ENCODE results near the gene MPG.
"Not testable (repeated sequence)": the region's sequence is repeated elsewhere in the genome, so short reads cannot be mapped to it uniquely, and the experiment has no call there.

The MPG gene, protein sequence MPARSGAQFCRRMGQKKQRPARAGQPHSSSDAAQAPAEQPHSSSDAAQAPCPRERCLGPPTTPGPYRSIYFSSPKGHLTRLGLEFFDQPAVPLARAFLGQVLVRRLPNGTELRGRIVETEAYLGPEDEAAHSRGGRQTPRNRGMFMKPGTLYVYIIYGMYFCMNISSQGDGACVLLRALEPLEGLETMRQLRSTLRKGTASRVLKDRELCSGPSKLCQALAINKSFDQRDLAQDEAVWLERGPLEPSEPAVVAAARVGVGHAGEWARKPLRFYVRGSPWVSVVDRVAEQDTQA

DNA sequence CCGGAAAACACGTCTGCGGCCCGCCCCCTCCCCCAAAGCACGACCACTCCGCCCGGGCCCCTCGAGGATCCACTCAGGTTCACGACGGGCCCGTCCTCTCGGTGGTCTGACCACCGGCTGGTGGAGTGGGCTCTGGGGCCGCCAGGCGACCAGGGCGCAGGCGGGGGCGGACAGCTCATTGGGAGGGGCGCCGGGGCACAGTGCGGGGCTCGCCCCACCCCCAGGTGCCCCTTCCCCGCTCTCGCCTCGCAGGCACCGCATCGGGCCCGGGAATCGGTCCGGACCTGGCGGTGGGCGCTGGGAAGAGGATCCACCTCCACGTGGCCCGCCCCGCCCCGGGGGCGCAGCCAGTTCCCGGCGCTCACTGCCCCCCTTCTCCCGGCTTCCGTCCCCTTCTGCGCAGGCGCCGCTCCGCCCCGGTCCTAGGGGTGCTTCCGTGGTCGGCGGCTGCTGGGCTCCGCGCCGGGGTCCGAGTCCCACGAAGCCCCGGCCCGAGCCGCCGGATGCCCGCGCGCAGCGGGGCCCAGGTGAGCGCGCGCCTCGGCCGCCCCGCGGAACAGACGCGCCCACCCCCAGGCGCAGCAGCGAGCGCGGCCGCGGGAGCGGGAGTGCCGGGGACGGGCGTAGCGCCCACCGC, at the start of gene MPG:
Gene MPG (plus strand): TSS at position 419 of the 637 bp plus-strand sequence. CDS start 85 bp downstream, at position 504.
- DNase-seq (ENCODE audit: low read depth, low spot score), result no peak

DNA sequence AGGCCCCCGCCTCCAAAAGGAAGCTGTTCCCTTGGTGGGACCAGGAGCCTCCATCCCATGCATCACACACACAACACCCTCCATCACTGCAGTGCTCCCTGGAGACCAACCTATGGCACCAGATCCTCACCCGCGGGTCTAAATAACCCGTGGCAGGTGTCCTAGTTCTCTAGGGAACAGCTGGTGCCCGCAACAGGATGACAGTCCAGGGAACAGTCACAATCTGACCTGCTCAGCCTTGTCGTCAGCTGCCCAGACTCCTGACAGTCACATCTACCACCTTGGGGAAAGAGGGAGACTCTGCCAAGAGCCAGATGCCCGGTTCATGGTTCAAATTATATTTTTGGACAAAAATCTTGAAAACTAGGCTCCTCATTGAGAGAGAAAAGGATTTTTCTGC, 47.4 kb upstream of the MPG start:
- not testable (repeated sequence) for DNase-seq (ENCODE audit: low read depth, low spot score); H3K27ac ChIP-seq

More for the DNA sequence above, at the start of gene MPG:
- peak within 1 kb of the TSS; percentile 71 for H3K27ac ChIP-seq

GRCh38 chr16:33154-33876, 44.7 kb upstream of the MPG start:
- not testable (repeated sequence) for H3K27ac ChIP-seq; DNase-seq (ENCODE audit: low read depth, low spot score)

DNA sequence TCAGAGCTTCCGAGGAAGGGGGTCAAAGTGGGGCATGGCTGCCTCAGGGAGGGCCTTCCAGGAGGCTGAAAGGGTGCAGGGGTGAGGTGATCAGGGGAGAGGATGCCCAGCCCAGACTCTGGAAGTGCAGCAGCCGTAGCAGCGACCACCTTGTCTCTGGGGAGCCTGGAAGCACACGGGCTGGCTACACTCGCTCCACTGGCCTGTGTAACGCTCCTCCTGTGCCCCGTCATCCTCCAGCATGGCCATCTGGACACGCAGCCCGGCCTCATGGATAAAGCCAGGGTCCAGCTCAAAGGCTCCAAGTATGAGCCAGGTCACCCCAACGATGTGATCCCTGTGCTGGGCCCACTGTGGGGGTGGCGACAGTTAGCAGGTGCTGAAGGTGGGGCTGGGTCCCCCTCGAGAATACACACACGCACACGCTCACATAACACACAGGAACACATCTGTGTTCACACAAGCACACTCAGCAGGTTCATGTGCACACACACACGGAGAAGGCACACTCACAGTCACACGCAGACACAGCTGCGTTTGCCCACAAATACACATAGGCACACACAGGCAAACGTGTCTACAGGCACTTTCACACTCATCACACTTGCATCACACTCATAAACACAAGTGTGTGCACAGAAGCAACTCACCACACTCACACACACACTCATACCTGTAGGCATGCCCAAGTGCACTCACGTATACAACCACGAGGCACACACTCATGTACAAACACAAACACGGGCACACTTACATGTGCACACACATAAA, 44.0 kb upstream of the MPG start:
- DNase-seq (ENCODE audit: low read depth, low spot score), result no peak
- H3K27ac ChIP-seq, result no peak overlapping the region

- no peak overlapping the region for H3K27ac ChIP-seq
- no peak for DNase-seq (ENCODE audit: low read depth, low spot score)
Measured at GRCh38 chr16:34648-34987, 43.4 kb upstream of the MPG start.

DNA sequence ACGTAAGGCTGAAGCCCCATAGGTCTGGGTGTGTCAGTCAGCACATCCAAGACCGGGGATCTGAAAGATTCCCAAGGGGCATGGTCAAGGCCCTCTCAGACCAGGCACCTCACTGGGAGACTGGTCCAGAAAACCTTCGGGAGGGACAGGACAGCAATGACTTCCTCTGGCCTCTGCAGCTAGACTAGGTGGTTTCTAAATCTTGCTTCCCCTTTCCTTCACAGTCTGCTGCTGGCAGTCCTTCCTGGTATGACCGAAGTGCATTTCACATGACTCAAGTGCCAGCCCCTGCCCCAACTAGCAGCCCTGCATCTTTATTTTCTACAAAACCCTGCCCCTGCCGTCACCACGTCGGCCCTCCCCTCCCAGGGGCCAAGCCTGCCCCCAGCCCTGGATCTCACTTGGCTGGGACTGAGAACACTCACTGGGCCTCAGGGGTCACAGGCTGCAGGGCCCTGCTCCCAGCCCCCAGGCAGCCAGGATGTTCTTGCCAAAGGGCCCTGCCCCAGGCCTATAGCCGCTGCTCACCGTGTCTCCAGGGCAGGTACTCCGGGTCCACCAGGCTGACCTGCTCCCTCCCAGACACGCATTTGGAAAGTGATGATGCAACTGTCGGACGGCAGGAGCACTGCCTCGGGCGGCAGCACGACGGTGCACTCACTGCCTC, 42.9 kb upstream of the MPG start:
- no peak overlapping the region for H3K27ac ChIP-seq
- DNase-seq (ENCODE audit: low read depth, low spot score), result no peak

- H3K27ac ChIP-seq, result no peak overlapping the region
- no peak for DNase-seq (ENCODE audit: low read depth, low spot score)
Measured at GRCh38 chr16:35678-36305, 42.2 kb upstream of the MPG start.

- no peak overlapping the region for H3K27ac ChIP-seq
- DNase-seq (ENCODE audit: low read depth, low spot score), result no peak
Measured at GRCh38 chr16:36336-36984, 41.6 kb upstream of the MPG start.

DNA sequence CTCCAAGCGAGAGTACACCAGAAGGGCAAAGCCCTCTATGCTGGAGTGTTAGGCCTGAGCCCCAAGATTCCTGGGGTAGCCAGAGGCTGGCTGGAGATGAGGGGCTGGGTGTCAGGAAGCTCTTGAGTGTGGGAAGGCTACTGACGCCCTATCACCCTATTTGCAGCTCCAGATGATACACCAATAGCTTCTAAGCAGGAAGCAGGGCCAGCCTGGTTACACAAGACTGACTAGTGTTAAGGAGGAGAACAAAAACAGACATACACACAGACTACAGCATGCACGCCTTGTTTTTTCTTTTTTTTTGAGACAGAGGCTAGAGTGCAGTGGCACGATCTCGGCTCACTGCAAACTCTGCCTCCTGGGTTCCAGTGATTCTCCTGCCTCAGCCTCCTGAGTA, 40.5 kb upstream of the MPG start:
- DNase-seq (ENCODE audit: low read depth, low spot score), result no peak
- no peak overlapping the region for H3K27ac ChIP-seq

GRCh38 chr16:38206-38605, 39.8 kb upstream of the MPG start:
- DNase-seq (ENCODE audit: low read depth, low spot score); H3K27ac ChIP-seq: not testable (repeated sequence)

GRCh38 chr16:38941-39892, 38.8 kb upstream of the MPG start:
- peak overlapping the region; percentile 57 for H3K27ac ChIP-seq
- peak; percentile 59 for DNase-seq (ENCODE audit: low read depth, low spot score)

- DNase-seq (ENCODE audit: low read depth, low spot score), result no peak
- no peak overlapping the region for H3K27ac ChIP-seq
Measured at GRCh38 chr16:41439-42068, 36.5 kb upstream of the MPG start.

- no peak for DNase-seq (ENCODE audit: low read depth, low spot score)
Measured at GRCh38 chr16:42069-42457, 36.0 kb upstream of the MPG start.

DNA sequence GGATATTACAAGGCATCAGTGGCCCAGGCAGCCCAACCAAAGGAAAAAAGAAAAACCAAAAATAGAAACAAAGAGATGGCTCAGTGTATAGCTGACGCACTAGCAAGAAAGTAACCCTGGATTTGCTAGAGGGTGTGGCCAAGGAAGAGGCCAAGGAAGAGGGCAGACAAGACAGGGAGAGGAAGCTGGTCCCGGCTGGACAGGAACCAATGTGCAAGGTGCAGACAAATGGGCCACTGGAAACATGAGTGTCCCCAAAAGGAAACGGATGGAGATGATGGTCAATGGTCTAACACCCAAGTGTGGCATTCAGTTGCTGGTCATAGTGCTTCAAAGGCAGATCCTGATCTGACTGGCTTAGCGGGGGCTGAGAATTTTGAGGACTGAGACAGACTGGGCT, 35.3 kb upstream of the MPG start:
- DNase-seq (ENCODE audit: low read depth, low spot score), result no peak

More at GRCh38 chr16:42069-42457, 36.0 kb upstream of the MPG start:
- H3K27ac ChIP-seq, result no peak overlapping the region

GRCh38 chr16:43294-43693, 34.7 kb upstream of the MPG start:
- no peak overlapping the region for H3K27ac ChIP-seq
- DNase-seq (ENCODE audit: low read depth, low spot score), result no peak

More for the DNA sequence above, 35.3 kb upstream of the MPG start:
- no peak overlapping the region for H3K27ac ChIP-seq

DNA sequence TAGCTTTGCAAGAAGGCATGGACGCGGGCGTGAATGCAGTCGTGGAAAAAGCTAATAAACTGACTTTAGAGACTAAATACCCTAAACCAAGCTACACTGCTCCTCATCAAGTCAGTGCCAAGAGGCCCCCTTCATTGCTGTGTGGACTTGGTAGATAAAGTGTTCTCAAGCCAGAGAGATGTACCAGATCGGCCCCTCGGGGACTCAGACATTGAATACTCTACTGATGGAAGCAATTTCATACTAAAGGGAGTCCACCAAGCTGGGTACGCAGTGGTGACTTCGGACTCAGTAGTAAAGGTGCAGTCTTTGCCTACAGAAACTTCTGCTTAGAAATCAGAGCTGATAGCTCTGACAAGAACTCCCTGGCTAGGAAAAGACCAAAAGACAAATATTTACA, 33.4 kb upstream of the MPG start:
- H3K27ac ChIP-seq, result no peak overlapping the region
- DNase-seq (ENCODE audit: low read depth, low spot score), result no peak

DNA sequence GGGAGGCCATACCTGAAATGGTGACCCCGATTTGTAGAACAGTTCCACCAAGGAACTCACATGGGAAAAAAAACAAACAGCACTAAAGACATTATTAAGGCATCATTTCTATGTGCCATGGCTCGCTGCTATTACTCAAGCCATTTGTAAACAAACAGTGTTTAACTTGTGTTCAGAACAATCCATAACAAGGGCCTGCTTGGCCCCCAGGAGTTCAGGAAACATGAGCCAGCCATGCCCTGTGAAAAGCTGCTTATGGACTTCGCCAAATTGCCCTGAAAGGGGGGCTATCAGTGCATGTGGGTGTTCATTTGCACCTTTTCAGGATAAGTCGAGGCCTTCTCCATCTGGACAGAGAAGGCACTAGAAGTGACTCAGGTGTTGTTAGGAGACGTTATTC, 32.6 kb upstream of the MPG start:
- no peak overlapping the region for H3K27ac ChIP-seq
- DNase-seq (ENCODE audit: low read depth, low spot score), result no peak

- not testable (repeated sequence) for DNase-seq (ENCODE audit: low read depth, low spot score); H3K27ac ChIP-seq
Measured at GRCh38 chr16:46510-46909, 31.5 kb upstream of the MPG start.
